Measurements from ENCODE around the gene WIPF3.
A peak's percentile ranks its signal among the peaks of the same experiment; 100 is the strongest.

Gene WIPF3

DNA sequence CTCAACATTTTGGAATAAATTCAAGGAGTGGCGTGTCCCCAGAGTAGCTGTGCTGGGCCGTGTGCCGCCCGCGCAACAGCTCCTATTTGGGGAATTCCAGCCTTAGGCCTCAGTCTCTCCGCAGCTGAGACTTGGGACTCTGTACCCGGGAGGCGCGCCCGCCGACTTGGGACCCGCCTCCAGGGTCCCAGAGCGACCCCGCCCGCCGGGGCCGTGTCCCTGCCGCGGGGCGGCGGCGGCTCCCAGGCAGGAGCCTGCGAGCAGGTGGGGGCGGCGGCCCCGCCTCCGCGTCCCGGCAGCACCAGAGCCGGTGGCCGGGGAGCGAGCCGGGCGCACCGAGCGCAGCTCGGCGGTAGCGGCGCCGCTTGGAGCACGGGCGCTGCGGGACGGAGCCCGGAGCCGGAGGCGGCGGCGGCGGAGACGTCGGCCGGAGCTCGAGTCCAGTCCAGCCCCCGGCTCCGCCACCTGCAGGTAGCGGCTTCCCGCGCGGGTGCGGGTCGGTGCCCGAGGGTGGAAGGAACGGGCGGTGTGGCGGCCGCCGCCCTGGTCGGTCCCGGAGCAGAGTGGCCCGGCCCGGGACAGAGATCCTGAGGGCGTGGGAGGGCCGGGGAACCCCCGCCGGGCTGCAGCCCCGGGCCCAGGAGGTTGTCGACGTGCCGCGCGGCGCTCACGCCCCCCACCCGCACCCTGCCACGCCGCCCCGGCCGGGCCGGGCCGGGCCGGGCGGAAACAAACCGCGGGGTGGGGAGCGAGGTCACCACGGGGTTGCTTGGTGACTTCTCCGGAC, at the start of gene WIPF3:
Gene WIPF3, plus strand, starts transcription at position 301 of the 787 bp plus-strand sequence. CDS start 28,217 bp downstream, outside the sequence.
- in situ Hi-C loops (cut with MboI; ENCODE audit: low pct_unique_long_range_greater_than_20kb, low sequenced_read_pairs, unreplicated experiment), result no loop called here
- peak; percentile 39 for DNase-seq (ENCODE audit: low spot score)

DNA sequence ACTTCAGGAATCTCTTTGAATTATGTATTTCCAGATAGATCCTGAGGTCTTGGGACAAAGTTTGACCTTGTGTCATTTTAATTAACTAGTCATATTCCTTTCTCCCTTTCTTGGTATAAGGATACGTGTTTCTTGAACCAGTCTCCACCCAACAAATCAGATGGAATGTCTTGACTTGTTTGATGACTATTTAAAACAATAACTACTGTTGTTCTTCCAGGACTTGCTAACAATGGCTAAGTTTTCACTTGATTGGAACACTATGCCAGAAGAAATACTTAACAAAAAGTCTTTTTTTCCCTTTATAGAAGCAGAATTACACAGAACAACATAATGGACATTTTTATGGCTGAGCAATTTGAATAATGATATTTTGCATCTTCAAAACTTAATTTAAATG, 43.0 kb upstream of the WIPF3 start:
- TF ChIP-seq CTCF (IDR thresholded peaks at IDR 0.05; ENCODE audit: extremely low read depth, insufficient read depth, missing control alignments), result no peak
- no peak for DNase-seq (ENCODE audit: low spot score)
- in situ Hi-C loops (cut with MboI; ENCODE audit: low pct_unique_long_range_greater_than_20kb, low sequenced_read_pairs, unreplicated experiment), result loop anchor here (25.0 kb wide), 1 partner anchor 299 kb away; no protein-coding TSS in a partner anchor

More for the DNA sequence above, at the start of gene WIPF3:
- TF ChIP-seq CTCF (IDR thresholded peaks at IDR 0.05; ENCODE audit: extremely low read depth, insufficient read depth, missing control alignments), result no peak

GRCh38 chr7:29764227-29764626, 42.1 kb upstream of the WIPF3 start:
- no peak for TF ChIP-seq CTCF (IDR thresholded peaks at IDR 0.05; ENCODE audit: extremely low read depth, insufficient read depth, missing control alignments)
- DNase-seq (ENCODE audit: low spot score), result no peak
- in situ Hi-C loops (cut with MboI; ENCODE audit: low pct_unique_long_range_greater_than_20kb, low sequenced_read_pairs, unreplicated experiment), result loop anchor here (25.0 kb wide), 1 partner anchor 298 kb away; no protein-coding TSS in a partner anchor

- in situ Hi-C loops (cut with MboI; ENCODE audit: low pct_unique_long_range_greater_than_20kb, low sequenced_read_pairs, unreplicated experiment), result loop anchor here (25.0 kb wide), 1 partner anchor 297 kb away; no protein-coding TSS in a partner anchor
- no peak for TF ChIP-seq CTCF (IDR thresholded peaks at IDR 0.05; ENCODE audit: extremely low read depth, insufficient read depth, missing control alignments)
- DNase-seq (ENCODE audit: low spot score), result no peak
These were observed 40.8 kb upstream of the WIPF3 start for GRCh38 chr7:29765490-29765889.

DNA sequence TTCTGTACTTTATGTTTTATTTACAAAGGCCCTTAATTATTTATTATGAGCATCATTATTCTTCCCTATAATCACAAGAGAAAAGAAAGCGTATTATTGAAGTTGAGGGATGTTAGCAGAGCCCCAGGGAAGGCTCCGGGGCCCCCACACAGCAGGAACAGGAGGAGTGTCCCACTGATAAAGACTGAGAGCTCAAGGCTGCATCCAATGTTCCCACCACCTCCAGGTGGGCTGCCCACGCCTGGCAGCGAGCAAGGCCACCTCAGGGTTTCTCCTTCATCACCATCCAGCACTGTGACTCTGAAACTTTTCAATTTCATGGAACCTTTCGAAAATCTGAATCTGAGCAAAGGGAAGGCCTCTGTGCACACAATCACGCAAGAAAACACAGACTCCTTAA, 35.9 kb upstream of the WIPF3 start:
- DNase-seq (ENCODE audit: low spot score), result no peak
- in situ Hi-C loops (cut with MboI; ENCODE audit: low pct_unique_long_range_greater_than_20kb, low sequenced_read_pairs, unreplicated experiment), result loop anchor here (25.0 kb wide), 1 partner anchor 292 kb away; no protein-coding TSS in a partner anchor
- TF ChIP-seq CTCF (IDR thresholded peaks at IDR 0.05; ENCODE audit: extremely low read depth, insufficient read depth, missing control alignments), result no peak

DNA sequence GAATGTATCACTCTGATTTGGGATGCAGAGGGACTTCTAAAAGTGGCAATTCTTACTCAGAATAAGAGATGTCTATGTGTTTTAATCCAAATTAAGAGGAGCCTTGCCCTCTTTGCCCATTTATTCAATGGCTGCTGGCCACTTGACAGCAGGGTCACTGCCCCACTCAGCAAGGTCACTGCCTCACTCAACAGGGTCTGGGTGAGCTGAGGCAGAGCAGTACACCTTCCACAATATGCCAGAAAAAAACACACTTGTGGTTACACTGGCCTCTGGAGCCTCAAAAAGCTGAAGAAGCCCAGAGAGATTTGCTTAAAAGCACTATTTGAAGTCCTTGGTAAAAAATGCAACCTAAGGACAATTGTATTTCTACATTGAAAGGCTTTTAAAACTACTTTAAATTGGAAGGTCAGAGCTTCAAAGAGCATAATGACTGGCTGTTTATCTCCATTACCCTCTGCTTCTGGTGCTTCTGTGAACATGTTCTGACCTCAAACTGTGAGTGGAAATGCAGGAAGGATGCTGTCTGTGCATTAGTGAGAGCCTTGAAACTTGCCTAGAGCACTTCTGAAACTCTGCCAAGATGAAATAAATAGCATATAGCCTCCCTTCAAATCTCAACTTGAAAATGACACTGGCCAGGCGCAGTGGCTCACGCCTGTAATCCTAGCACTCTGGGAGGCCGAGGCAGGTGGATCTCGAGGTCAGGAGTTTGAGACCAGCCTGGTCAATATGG, 35.1 kb upstream of the WIPF3 start:
- no peak for DNase-seq (ENCODE audit: low spot score)
- TF ChIP-seq CTCF (IDR thresholded peaks at IDR 0.05; ENCODE audit: extremely low read depth, insufficient read depth, missing control alignments), result no peak
- in situ Hi-C loops (cut with MboI; ENCODE audit: low pct_unique_long_range_greater_than_20kb, low sequenced_read_pairs, unreplicated experiment), result loop anchor here (25.0 kb wide), 1 partner anchor 291 kb away; no protein-coding TSS in a partner anchor
